H9 (cell line): ENCODE data around the gene ADARB2. TPM values are rescaled to one million over a fixed set of nuclear protein-coding genes. Genes with fewer than 3 reads are reported as not detected.

Experiments used
- DNase-seq: peaks from one replicate; pipeline ENCODE4 v3.0.0-alpha.2; 2017
- H2AFZ ChIP-seq: one replicate; pipeline ENCODE4 v1.6.1; 2013; ENCODE audit warnings: mild to moderate bottlenecking, low read length, control low read depth, moderate library complexity
- H2AK5ac ChIP-seq: 2 replicates; pipeline ENCODE4 v1.6.1; 2013; ENCODE audit warnings: low read length, control low read depth, mixed read lengths; ENCODE audit not compliant: insufficient read length
- H2BK120ac ChIP-seq: one replicate; pipeline ENCODE4 v1.6.1; 2013; ENCODE audit warnings: low read depth, mild to moderate bottlenecking, low read length, control low read depth, inconsistent platforms; ENCODE audit not compliant: poor library complexity, severe bottlenecking
- H2BK12ac ChIP-seq: 2 replicates; pipeline ENCODE4 v1.6.1; 2013; ENCODE audit warnings: low read length, control low read depth, mixed read lengths, low read depth; ENCODE audit not compliant: insufficient read length
- H2BK15ac ChIP-seq: 2 replicates; pipeline ENCODE4 v1.6.1; 2013; ENCODE audit warnings: low read depth, low read length, control low read depth
- H2BK20ac ChIP-seq: one replicate; pipeline ENCODE4 v1.6.1; 2013; ENCODE audit warnings: low read depth, mild to moderate bottlenecking, low read length, control low read depth, inconsistent platforms; ENCODE audit not compliant: poor library complexity, severe bottlenecking
- H2BK5ac ChIP-seq: 2 replicates; pipeline ENCODE4 v1.6.1; 2013; ENCODE audit warnings: low read length, control low read depth, mixed read lengths; ENCODE audit not compliant: insufficient read length
- H3K14ac ChIP-seq: 2 replicates; pipeline ENCODE4 v1.6.1; 2013; ENCODE audit warnings: low read length, control low read depth; ENCODE audit not compliant: insufficient read depth
- H3K18ac ChIP-seq: 2 replicates; pipeline ENCODE4 v1.6.1; 2013; ENCODE audit warnings: low read depth, mild to moderate bottlenecking, mixed read lengths, low read length, control low read depth; ENCODE audit not compliant: insufficient read length
- H3K23ac ChIP-seq: 2 replicates; pipeline ENCODE4 v1.6.1; 2013; ENCODE audit warnings: low read length, control low read depth, mixed read lengths, low read depth; ENCODE audit not compliant: insufficient read length
- H3K23me2 ChIP-seq: 2 replicates; pipeline ENCODE4 v1.6.1; 2013; ENCODE audit warnings: low read depth, mild to moderate bottlenecking, mixed read lengths, low read length, control low read depth; ENCODE audit not compliant: insufficient read length, poor library complexity, severe bottlenecking
- H3K27ac ChIP-seq: 2 replicates; pipeline ENCODE4 v1.5.1; 2013; ENCODE audit warnings: low read length, control low read depth, mixed read lengths, low read depth; ENCODE audit not compliant: insufficient read length
- H3K27me3 ChIP-seq: 2 replicates; pipeline ENCODE4 v1.6.1; 2013; ENCODE audit warnings: low read length, control low read depth, inconsistent platforms; ENCODE audit not compliant: insufficient read depth
- H3K4ac ChIP-seq: 2 replicates; pipeline ENCODE4 v1.6.1; 2013; ENCODE audit warnings: low read depth, mild to moderate bottlenecking, control low read depth, inconsistent platforms, low read length, moderate library complexity
- H3K4me1 ChIP-seq: 2 replicates; pipeline ENCODE4 v1.6.1; 2013; ENCODE audit warnings: low read length, control low read depth, inconsistent platforms; ENCODE audit not compliant: insufficient read depth
- H3K4me2 ChIP-seq: 2 replicates; pipeline ENCODE4 v1.6.1; 2013; ENCODE audit warnings: low read length, control low read depth, mixed read lengths; ENCODE audit not compliant: insufficient read length, insufficient read depth
- H3K56ac ChIP-seq: 2 replicates; pipeline ENCODE4 v1.6.1; 2013; ENCODE audit warnings: low read depth, mild to moderate bottlenecking, mixed read lengths, low read length, control low read depth; ENCODE audit not compliant: insufficient read length
- H3K79me1 ChIP-seq: 2 replicates; pipeline ENCODE4 v1.6.1; 2013; ENCODE audit warnings: low read depth, mild to moderate bottlenecking, moderate library complexity, low read length, control low read depth, inconsistent platforms; ENCODE audit not compliant: insufficient read depth, poor library complexity, severe bottlenecking
- H3K79me2 ChIP-seq: 2 replicates; pipeline ENCODE4 v1.6.1; 2013; ENCODE audit warnings: low read length, control low read depth, inconsistent platforms; ENCODE audit not compliant: insufficient read depth
- H3K9ac ChIP-seq: 2 replicates; pipeline ENCODE4 v1.6.1; 2013; ENCODE audit warnings: low read length, control low read depth, mixed read lengths; ENCODE audit not compliant: insufficient read length; ENCODE audit errors: extremely low read depth
- H3K9me3 ChIP-seq: one replicate; pipeline ENCODE4 v1.6.1; 2013; ENCODE audit warnings: low read depth, low read length, inconsistent platforms; ENCODE audit not compliant: control insufficient read depth
- H3T11ph ChIP-seq: one replicate; pipeline ENCODE4 v1.6.1; 2013; ENCODE audit warnings: mild to moderate bottlenecking, low read length, control low read depth, inconsistent platforms
- H4K20me1 ChIP-seq: one replicate; pipeline ENCODE4 v1.6.1; 2013; ENCODE audit not compliant: control insufficient read depth, insufficient read length, insufficient read depth
- H4K5ac ChIP-seq: 2 replicates; pipeline ENCODE4 v1.6.1; 2013; ENCODE audit warnings: low read depth, mild to moderate bottlenecking, mixed read lengths, low read length, control low read depth; ENCODE audit not compliant: insufficient read length
- H4K8ac ChIP-seq: replicated peaks from 2 replicates; pipeline ENCODE4 v1.6.1; 2013; ENCODE audit warnings: low read length, control low read depth, mixed read lengths, low read depth; ENCODE audit not compliant: insufficient read length
- H4K91ac ChIP-seq: 2 replicates; pipeline ENCODE4 v1.6.1; 2013; ENCODE audit warnings: low read depth, mild to moderate bottlenecking, moderate library complexity, mixed read lengths, low read length, control low read depth; ENCODE audit not compliant: insufficient read length
- H3K27ac Mint-ChIP-seq, 3 experiments: 2 replicates in 2 of 3; 3 replicates in 1 of 3; pipeline ENCODE4 v1.8.0; 2020 to 2021; ENCODE audit warnings: mixed read lengths in 3 of 3, mild to moderate bottlenecking in 1 of 3, moderate library complexity in 1 of 3
- H3K27me3 Mint-ChIP-seq: 2 replicates; pipeline ENCODE4 v1.8.0; 2021; ENCODE audit warnings: low read depth, mild to moderate bottlenecking, moderate library complexity, mixed read lengths
- H3K36me3 Mint-ChIP-seq, 3 experiments: 2 replicates in 2 of 3; 3 replicates in 1 of 3; pipeline ENCODE4 v1.8.0; 2020 to 2021; ENCODE audit warnings: low read depth in 3 of 3, mixed read lengths in 3 of 3; ENCODE audit not compliant: insufficient read depth in 1 of 3
- H3K4me1 Mint-ChIP-seq, 2 experiments: 2 replicates each; pipeline ENCODE4 v1.8.0; 2020; ENCODE audit warnings: mixed read lengths in 2 of 2
- H3K4me3 Mint-ChIP-seq, 2 experiments: 2 replicates in 1 of 2; 3 replicates in 1 of 2; pipeline ENCODE4 v1.8.0; 2020 to 2021; ENCODE audit warnings: mild to moderate bottlenecking in 2 of 2, mixed read lengths in 2 of 2, moderate library complexity in 1 of 2
- H3K9me3 Mint-ChIP-seq, 2 experiments: 2 replicates in 1 of 2; 3 replicates in 1 of 2; pipeline ENCODE4 v1.8.0; 2020; ENCODE audit warnings: mild to moderate bottlenecking in 2 of 2, mixed read lengths in 2 of 2, moderate library complexity in 1 of 2
- WGBS: extraction: QIAGEN DNeasy Blood & Tissue Kit; methylation state at CpG from one replicate; pipeline ENCODE4 v1.1.7; 2013; ENCODE audit warnings: missing lambda C conversion rate, low lambda C conversion rate, mixed read lengths; ENCODE audit not compliant: insufficient read length; ENCODE audit errors: extremely low coverage; 5-methylcytosine and 5-hydroxymethylcytosine counted together
- total RNA-seq: library from RNA; stranded (reverse); gene quantifications from 2 replicates; pipeline ENCODE4 v1.2.1, GENCODE V29; 2021
- TF ChIP-seq, protein P1 (sequence below): fragments of 200-600 bp; sonication (generic); conservative IDR thresholded peaks from 3 replicates; pipeline ENCODE4 v1.8.0; 2021; ENCODE audit warnings: antibody characterized with exemption, mild to moderate bottlenecking

ADARB2 gene
- total RNA-seq, 1 experiment from 2014 or later: 0.87 TPM

DNA sequence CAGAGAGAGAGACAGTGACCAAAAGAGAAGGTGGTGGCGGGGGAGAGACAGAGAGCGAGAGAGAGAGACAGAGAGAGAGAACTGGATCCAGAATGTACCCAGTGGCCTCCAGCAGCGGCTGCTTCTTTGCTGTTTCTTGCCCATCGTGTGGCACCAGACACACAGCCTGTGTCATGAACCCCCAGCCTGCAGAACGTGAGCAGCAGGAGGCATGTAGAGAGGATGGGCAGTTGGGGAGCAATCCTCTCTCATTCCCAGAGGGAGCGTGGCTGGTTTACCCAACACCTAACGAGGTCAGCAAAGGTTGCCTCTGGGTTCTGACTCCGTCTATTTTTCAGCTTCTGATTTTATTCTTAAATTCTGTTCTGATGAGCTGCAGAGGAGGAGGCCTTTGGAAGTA is 168.1 kb downstream of the ADARB2 start:
- Histone ChIP-seq H3K56ac (no peak overlapping the region), H3K79me2 (no peaks in the 10 kb centered on the region), H3K4ac (no peak overlapping the region), H3K9me3 (no peaks in the 10 kb centered on the region), H3K4me1 (no peaks in the 10 kb centered on the region), H2BK12ac (no peak overlapping the region), H2AFZ (no peak overlapping the region), H3K23ac (no peak overlapping the region), H3K4me2 (no peak overlapping the region), H3K79me1 (no peaks in the 10 kb centered on the region), H4K5ac (no peak overlapping the region), H2BK120ac (no peak overlapping the region), H3K27me3 (no peaks in the 10 kb centered on the region), H3K14ac (no peak overlapping the region), H2BK5ac (no peak overlapping the region), H2BK15ac (no peak overlapping the region), H4K91ac (no peak overlapping the region), H3K23me2 (no peaks in the 10 kb centered on the region), H2BK20ac (no peak overlapping the region), H4K20me1 (no peaks in the 10 kb centered on the region), H4K8ac (no peak overlapping the region), H2AK5ac (no peak overlapping the region), H3K9ac (no peak overlapping the region), H3K18ac (no peak overlapping the region), H3K27ac (no peak overlapping the region), H3T11ph (no peak overlapping the region)
- Mint-ChIP-seq H3K27ac (no peak overlapping the region), H3K27me3 (peaks cover 16% of the 10 kb centered on the region), H3K36me3 (no peaks in the 10 kb centered on the region), H3K4me1 (no peaks in the 10 kb centered on the region; a peak in 1 of 4 replicates), H3K9me3 (no peaks in the 10 kb centered on the region), H3K4me3 (no peak overlapping the region; a peak in 1 of 5 replicates)
- no peak for DNase-seq
- WGBS: no CpG with 5 or more reads among the region's 8 CpGs
- TF ChIP-seq, protein P1, sequence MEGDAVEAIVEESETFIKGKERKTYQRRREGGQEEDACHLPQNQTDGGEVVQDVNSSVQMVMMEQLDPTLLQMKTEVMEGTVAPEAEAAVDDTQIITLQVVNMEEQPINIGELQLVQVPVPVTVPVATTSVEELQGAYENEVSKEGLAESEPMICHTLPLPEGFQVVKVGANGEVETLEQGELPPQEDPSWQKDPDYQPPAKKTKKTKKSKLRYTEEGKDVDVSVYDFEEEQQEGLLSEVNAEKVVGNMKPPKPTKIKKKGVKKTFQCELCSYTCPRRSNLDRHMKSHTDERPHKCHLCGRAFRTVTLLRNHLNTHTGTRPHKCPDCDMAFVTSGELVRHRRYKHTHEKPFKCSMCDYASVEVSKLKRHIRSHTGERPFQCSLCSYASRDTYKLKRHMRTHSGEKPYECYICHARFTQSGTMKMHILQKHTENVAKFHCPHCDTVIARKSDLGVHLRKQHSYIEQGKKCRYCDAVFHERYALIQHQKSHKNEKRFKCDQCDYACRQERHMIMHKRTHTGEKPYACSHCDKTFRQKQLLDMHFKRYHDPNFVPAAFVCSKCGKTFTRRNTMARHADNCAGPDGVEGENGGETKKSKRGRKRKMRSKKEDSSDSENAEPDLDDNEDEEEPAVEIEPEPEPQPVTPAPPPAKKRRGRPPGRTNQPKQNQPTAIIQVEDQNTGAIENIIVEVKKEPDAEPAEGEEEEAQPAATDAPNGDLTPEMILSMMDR: no peak
